Suppressor macrophage treated with lipopolysaccharide for 4 hours (primary cell): ENCODE data around the gene SPEN.
A peak's percentile ranks its signal among the peaks of the same experiment; 100 is the strongest.

ENCODE experiments used
- DNase-seq: peaks from one replicate; pipeline ENCODE4 v3.0.0-alpha.2; 2020

The SPEN gene

DNA sequence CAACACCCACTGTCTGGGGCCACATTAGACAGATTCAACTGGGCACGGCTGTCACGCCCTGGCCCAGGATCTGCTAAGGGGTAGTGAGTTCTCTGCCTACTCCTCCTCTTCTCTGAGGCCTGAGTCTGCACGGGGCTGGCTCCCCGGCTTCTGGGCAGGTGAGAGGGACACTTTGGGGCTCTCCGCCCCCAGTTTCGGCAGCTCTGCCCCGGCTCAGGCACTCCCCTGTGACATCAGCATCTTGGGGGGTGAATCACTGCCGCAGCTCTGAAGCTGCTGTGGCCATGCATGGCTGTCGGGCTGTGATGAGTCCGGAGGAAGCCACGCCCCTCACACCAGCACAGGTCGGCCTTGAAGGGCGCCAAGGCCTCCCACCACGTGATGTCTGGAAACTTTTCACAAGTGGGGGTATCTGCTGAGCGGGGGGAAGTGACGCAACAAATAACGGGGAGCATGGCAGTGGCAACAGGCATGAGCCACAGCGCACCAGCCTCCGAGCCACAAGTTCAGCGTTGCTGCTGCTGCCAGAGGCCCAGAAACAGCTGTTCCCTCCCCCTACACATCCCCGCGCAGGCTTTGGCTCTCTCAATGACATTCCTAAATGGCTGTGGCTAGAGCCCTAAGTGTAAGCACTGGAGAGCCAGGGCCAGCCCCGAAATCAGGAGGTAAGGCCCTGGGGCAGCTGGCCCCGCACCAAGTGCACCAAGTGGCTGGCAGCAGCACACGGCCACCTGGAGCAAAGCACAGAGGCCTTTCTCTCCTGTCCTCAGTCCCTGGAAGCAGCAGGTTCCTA lies 102.1 kb downstream of the SPEN start:
- DNase-seq: peak; percentile 94

DNA sequence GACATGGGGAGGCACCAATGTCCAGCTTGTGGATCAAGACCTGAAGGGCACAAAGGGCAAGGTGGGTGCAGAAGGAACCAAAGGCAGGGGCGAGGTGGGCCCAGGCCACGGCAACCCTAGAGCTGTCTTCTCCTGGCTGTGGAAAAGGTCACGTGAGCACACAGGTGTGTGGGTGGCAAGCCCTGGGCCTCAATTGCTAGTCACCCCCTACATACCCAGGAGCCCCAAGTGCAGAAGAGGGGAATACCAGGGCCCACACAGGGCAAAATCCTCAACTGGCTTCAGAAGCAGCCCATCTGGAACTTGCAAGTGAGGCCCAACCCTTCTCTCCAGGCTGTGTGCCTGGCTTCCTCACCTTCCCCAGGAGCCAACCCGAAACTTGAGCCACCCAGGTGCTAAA lies 102.8 kb downstream of the SPEN start:
- no peak for DNase-seq

DNA sequence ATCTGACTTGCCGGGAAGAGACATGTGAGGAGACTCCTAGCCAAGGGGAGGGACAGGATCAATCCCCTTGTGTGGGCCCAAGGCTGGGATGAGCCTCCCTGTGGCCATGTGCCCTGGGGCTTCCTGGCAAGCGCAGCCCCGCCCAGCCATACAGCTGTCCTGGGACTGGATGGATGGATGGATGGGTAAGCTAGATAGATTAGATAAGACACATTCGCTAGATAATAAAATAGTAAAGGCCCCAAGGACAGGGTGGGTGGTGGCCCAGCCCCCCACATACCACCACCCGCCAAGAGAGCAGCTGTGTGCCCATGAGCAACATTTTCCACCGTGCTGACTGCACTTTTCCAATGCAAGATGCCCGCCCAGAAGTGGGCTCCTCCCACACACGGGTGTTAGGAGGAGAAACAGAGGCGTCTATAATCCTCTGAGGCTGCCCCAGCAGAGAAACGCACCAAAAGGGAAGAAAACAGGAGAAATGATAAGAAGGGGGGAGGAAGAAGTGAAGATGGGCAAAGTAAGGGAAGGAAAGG lies 103.3 kb downstream of the SPEN start:
- peak; percentile 49 for DNase-seq

DNA sequence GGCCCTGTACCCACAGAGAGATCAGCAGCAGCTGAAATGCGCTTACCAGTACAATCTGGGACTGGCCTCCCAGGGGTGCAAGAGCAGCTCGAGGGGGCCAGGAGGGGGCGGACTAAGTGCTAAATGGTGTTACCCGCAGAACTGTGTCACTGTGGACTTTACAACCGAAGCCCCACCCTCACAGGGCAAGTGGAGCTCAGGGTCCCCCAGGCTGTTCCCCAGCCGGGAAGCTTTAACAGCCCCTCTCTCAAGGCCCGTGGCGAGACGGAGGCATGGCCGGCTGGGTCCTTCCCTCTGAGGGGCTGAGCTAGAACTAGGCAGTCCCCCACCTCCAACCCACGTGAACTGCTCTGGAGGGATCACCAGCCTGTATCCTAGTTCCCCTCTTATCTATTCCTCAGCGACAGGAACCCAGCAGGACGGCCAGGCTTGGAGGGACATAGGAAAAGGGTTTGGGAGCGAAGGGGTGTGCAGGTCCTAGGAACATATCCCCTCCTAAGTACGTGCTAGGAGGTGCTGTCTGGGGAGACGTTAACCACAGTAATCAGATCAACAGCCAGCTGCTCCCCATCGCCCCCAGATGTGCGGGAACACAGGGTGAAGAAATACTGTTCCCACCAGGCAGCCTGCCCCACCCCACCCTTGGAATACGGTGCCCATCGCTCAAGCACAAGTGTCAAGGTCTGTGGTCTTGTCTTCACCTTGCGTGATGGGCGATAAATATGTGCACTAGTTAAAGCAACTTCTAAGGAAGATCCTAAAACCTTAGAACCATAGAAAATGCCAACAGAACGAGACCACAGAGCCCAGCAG lies 104.0 kb downstream of the SPEN start:
- no peak for DNase-seq

DNA sequence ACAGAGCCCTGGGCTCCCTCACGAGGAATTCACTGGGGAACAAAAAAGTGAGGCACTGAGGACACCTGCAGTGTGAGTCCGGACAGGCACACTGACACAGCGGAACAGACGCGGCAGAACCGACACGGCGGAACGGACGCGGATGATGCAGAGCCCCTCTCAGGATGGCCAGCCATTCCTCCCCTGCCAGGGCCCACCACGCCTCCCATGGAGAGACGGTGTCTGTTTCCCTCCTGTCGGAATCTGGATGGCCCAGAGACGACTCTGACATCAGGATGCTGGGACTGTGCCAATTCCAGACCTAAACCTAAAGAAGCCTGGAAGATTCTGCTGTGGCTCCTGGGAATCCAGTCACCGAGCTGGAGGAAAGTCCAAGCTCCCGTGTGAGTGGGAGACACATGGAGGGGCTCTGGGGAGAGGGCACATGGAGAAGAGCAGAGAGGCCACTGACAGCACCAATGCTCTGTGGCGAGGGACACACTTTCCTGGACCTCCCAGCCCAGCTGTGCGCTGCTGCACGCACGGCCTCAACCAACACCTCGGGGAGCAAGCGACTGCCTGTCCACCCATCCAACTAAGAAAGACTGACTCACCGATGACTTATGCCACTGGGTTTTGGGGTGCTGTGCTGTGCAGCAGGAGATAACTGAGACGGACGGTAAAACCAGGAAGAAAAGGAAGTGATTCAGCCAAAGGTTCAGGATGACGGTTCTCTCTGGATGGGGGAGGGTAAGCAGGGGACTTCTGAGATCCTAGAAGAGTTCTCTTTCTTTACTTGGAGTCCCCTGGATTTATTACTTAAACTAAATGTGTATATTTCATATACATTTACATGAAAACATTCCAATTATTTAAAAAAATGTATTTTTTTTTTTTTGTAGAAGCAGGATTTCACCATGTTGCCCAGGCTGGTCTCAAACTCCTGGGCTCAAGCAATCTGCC lies 105.1 kb downstream of the SPEN start:
- DNase-seq: peak; percentile 85

DNA sequence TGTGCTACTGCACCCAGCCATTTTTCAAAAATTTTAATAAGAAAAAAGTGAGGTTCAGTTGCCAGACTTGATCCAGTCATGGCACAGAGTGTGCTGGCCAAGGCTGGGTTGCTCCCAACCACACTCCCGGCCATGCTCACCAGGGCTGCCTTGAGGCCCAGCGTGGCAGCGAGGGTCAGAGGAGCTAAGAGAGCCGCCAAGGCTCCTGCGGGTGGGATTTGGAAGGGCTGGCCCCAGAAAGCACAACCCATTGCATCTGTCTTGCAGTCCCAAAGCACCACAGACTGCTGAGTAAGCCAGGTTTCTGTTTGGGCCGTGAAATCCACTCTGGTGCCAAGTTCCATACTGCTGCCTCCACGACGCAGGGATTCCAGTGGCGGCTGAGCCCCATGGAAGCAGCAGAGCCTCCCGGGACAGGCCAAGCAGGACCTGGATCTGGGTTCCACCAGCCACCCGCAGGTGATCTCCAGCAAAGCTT lies 105.8 kb downstream of the SPEN start:
- no peak for DNase-seq

DNA sequence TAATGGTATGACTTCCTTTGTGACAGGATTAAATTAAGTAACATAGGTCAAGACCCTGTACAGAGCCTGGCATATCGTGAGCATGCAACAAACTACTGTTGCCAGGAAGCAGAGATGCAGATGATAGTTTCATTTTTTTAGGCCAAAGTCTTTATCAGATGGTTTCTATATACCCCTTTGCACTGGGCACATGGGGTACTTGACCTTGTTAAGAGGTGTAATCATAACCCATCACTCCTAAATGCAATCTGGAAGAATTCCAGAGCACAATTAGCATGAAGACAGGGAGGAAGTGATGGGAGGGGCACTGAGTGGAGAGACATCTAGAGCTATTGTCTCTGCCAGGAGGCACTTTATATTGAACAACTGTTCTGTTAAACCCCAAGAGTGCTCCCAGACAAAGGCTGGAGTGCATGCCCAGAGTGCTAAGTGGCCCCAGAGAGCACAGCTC lies 106.3 kb downstream of the SPEN start:
- no peak for DNase-seq

DNA sequence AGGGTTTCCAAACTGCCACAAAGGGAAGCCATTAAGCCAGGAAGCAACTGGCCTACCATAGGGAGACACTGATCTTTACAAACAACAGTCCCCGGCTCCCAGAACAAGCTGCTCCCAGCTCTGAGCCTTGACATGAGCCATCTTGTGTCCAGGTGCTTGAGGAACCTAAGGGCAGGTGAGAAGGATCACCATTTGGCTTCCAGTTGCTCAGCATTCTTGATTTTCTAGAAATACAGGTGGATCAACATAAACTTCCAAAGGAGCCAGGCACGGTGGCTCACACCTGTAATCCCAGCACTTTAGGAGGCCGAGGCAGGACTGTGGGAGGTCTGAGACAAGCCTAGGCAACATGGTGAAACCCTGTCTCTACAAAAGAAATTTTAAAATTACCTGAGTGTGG lies 106.8 kb downstream of the SPEN start:
- no peak for DNase-seq

DNA sequence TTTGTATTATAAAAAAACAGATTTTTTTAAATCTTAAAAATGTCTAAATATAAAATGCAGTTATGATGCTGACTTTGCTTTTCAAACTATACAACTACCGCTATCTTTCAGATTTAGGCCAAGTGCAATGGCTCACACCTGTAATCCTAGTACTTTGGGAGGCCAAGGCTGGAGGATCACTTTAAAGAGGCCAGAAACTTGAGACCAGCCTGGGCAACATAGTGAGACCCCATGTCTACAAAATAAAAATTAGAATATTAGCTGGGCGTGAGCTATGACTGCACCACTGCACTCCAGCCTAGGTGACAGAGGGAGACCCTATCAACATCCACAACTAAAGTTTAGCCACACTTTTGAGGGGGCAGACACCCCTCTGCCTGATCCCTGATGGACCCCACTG lies 108.0 kb downstream of the SPEN start:
- no peak for DNase-seq

DNA sequence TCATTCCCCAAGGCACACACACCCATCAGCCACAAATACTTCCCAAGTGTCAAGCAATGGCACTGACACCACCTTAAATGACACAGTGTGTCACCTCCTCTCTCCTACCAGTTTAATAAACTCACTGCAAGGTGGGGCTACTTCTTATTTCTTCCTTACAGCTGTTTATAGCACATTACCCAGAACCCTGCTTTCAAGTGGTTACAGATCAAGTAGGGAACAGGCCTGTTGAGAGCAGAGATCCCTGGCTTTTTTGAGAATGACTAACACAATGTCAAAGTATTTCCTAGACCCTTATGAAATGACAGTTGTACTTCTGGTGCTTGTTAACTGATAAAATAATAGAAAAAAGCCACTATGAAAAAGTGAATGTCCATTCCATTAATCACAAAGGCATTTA lies 108.6 kb downstream of the SPEN start:
- no peak for DNase-seq

DNA sequence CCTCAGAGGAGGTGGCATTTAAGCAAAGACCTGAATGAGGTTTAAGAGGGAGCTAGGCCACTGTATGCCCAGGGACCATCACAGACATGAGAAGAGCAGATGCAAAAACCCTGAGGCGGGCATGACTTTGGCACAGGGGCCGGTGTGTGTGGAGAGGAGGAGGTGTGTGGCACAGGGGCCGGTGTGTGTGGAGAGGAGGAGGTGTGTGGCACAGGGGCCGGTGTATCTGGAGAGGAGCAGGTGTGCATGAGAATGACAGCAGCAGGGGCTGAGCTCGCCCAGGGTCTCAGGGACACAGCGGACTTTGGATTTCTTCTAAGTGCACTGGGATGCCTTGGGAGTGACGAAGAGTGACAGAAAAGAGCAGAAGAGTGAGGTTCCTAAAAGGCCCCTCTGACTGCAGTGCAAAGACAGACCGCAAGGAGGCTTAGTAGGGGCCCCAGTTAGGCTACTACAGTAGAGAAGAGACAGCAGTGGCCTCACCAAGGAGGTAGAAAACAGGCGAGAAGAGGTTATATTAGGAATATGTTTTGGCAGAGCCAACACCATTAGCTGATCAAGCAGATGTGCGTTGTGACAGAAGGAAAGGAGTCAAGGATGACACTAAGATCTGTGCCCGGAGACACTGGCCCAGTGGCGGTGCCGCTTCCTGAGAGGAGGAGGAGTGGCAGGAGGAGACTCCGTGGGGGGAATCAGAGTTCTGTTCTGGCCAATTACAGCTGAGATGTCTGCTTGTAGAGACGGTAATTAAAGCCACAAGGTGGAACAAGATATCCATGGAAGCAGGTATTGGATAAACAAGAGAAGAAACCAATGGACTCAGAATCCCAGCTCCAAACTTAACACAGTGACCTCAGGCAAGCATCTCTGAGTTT lies 110.0 kb downstream of the SPEN start:
- DNase-seq: no peak

DNA sequence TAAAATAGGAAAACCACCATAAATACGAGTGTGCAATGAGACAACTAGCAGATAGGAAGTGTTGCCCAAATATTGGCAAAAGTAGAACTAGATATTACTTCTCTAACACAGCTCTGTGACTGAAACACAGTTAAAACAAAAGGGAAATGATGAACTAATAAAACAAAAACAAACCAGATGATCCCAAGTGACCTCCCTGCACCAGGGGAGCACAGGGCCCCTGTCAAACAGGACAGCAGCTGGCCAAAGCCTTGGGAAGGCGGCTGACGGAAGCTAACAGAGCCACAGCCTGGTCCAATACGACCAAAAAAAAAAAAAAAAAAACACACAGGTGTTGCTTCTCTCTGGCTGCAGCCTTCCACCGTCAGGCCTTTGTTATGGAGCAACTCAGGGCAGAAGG lies 110.6 kb downstream of the SPEN start:
- no peak for DNase-seq

DNA sequence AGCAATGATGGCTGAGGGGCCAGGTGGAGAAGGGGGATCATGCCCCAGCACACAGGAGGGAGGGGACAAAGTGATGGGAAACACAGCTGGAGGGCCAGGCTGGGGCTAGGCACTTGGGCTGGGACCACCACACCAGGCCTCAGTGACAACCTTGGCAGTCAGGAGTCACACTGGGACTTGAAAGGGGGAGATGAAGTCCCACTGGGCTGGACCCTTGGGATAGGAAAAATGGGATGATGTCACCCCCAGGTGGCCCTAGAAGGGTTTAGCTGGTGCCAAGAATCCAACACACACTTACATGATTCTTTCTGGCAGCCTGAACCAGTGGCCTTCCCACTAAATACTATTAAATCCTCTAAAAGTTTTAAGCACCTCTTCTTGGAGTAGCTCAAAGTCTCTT lies 111.3 kb downstream of the SPEN start:
- no peak for DNase-seq

DNA sequence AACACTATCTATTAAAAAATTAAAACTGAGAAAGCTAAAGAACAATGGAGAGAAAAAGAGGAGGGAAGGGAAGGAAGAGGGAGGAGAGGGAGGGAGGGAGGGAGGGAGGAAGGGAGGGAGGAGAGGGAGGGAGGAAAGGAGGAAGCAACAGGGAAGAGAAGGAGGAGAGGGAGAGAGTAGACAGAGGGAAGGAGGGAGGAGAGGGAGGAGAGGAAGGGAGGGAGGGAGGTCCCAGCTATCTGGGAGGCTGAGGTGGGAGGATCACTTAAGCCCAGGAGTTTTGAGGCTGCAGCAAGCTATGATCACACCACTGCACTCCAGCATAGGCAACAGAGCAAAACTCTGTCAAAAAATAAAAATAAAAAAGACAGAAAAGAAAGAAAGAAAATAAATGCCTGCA lies 111.9 kb downstream of the SPEN start:
- DNase-seq: no peak

DNA sequence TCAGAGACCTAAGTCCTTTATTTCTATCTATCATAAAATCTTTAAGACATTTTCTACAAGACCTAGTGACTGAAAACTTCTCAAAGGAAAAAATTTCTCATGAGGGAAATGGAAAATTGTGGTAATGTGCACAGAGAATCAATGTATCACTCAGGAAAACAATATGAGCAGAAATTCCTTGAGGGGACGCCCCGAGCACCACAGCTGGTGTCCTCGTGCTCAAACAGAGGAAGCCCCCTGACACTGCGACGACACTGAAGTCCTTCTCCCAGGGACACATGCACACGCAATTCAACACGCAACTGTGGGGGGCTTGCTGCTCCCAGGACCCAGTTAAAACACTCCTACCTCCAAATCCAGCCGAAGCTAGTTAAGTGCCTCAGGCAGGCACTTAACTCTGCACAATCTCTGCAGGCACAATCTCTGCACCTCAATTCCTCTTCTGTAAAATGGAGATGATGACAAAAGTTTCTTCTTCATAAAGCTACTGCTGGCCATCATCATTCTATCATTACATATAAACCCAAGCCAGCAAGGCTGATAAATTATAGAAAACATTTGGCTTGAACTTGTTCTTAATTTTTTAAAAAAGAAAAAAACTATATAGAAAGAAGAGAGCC lies 112.4 kb downstream of the SPEN start:
- no peak for DNase-seq

DNA sequence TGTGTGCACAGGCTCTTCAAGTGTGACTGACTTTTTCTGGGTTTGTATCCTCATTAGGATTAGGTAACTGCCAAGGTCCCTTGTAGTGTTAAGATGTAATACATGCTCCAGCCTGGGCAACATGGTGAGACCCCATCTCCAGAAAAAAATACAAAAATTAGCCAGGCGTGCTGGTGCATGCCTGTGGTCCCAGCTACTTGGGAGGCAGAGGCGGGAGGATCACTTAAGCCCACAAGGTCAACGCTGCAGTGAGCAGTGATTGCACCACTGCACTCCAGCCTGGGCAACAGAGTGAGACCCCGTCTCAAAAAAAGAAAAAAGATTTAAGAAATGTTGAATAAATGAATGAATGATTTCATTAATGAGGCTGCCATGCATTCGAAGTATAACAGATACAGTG lies 113.3 kb downstream of the SPEN start:
- DNase-seq: no peak

DNA sequence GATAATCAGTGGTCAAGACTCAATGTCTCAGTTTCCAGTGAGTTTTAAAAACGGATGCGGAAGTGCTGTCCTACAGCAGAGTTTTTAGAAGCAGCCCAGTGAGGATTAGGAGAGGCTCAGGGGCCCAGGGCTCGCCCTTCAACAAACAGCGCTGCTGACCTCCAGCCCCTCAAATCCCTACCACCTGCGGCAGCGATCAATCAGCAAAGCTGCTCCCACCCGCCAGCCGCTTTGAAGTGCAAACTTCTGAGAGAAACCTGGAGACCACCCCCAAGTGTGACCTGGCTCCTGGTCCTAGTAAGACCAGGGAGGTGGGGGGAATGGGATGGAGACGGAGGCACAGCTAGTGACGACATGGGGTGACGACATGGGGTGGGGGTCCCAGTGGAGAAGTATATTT lies 114.0 kb downstream of the SPEN start:
- no peak for DNase-seq

DNA sequence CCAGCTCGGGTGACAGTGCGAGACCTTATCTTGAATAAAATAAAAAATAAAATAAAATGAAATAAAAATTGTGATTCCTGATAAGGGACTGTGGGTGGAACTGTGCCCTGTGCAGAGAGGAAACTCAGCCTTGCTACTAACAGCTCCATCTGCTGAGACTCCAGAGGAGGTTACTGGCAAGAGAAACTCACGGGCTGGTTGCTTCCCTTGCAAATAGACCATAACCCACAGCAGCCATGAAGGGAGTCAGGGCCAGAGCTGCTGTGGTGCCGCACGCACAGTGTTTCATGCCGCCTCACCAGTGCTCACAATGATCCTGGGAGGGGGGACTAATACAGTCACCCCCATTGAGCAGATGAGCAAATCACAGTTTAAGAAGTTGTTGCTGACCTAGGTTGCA lies 114.7 kb downstream of the SPEN start:
- no peak for DNase-seq

DNA sequence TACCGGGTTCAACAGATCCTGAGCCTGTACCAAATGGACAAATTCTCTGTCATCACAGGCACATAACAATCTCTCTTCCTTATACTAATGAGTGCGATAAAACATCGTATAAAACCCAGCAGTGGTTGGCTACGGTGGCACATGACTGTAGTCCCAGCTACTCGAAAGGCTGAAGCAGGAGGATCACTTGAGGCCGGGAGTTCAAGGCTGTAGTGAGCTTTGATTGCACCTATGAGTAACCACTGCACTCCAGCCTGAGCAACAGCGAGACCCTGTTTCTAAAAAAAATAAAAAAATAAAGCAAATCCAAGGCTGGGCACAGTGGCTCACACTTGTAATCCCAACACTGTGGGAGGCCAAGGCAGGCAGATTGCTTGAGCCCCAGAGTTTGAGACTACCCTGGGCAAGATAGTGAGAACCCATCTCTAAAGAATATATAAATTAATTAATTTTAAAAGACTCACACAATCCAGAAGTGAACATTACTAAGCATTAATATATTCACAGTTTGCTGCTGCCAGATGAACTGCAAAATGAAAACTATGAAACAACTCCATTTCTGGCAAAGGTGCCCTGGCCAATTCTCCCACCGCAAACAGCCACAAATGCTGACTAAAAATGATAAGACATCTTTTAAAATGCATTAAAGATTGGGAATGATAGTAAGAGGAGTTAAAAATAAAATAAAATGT lies 115.3 kb downstream of the SPEN start:
- DNase-seq: no peak

DNA sequence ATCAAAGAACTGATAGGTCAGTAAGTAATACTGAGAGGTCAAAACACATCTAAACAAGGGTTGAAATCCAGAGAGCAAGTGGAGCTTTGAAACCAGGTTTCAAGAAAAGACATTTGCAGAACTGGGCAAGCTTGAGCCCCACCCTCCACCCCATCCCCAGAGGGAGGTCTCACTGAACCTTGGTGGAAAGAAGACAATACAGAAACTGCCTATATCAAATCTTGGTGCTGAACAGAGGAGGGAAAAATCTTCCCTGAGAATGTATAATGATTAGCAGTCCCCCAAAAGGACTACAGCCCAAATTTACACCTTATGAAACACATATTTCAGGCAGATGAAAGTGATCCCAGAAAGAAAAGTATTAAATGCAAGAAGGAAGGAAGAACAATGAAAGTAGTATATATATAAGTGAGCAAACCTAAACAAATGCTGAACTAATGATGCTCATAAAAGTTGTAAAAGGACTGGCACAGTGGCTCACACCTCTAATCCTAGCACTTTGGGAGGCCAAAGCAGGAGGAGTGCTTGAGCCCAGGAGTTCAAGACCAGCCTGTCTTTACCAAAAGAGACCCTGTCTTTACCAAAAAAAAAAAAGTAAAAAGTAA lies 116.0 kb downstream of the SPEN start:
- no peak for DNase-seq
